ENCODE data around the gene TAS2R39. TPM values are rescaled to one million over a fixed set of nuclear protein-coding genes. Genes with fewer than 3 reads are reported as not detected.

Gene TAS2R39
- not detected in 2 replicates for total RNA-seq (2014; rRNA removed; shearing (Covaris generic))

DNA sequence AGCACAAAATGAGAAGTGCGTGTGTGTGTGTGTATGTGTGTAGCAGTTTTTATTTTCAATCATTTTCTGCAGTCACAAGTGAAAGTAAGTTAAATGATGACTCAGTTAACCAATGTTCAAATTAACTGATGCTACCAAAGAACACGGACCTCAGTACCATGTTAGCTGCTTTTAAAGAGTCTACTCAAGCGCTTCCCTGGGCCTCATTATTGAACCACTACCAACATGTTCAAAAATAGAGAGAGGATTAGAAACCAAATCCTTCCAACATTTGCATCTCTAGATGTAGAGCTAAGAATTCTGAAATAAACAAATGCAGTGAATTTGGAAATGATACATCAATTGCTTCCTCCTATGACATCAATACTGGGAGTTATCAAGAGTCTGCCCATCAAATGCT is at the start of gene TAS2R39:
TAS2R39 (plus strand) TSS at position 396 of the 400 bp plus-strand sequence; CDS start at position 396, 0 bp downstream.

DNA sequence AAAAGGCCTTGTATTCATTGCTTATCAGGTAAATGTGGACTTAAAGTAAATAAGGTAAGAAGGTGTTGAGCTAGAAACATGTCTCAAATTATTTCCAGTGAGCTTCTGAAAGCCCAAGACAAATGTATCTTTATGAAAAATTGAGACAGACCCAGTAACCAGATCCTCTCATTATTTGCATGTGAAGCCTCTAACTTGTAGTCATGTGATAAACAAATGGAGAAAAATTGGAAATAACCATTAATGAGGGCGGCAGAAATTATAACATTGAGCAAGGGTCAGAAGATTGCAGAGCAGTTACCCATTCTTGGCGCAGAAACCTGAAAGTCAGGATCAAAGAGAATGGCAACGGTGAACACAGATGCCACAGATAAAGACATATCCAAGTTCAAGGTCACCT is 38.5 kb downstream of the TAS2R39 start, which contains the start of gene TAS2R40:
TAS2R40 (plus strand) TSS at position 301 of the 400 bp plus-strand sequence; CDS start at position 343, 42 bp downstream.

Small RNA genes within 50 kb of the gene (small RNA-seq; reads per million reads assigned to genes)
- not detected for gene AC073342.3

Other genes with a start within 250 kb of the TAS2R39 start
- 0.05 TPM in 1 of 2 replicates, not detected in the other for gene TRPV5, start 249.7 kb upstream of the TAS2R39 start, total RNA-seq (2014; rRNA removed; shearing (Covaris generic))
- gene LLCFC1, start 243.9 kb upstream of the TAS2R39 start, total RNA-seq (2014; rRNA removed; shearing (Covaris generic)), result not detected in 2 replicates
- gene KEL, start 221.1 kb upstream of the TAS2R39 start, total RNA-seq (2014; rRNA removed; shearing (Covaris generic)), result 0.45 and 0.83 TPM in 2 replicates
- gene OR9A2, start 156.3 kb upstream of the TAS2R39 start, total RNA-seq (2014; rRNA removed; shearing (Covaris generic)), result 0.38 TPM in 1 of 2 replicates, not detected in the other
- not detected in 2 replicates for gene OR6V1, start 131.1 kb upstream of the TAS2R39 start, total RNA-seq (2014; rRNA removed; shearing (Covaris generic))
- not detected in 2 replicates for gene PIP, start 51.3 kb upstream of the TAS2R39 start, total RNA-seq (2014; rRNA removed; shearing (Covaris generic))
- not detected in 2 replicates for gene TAS2R40, start 38.6 kb downstream of the TAS2R39 start, total RNA-seq (2014; rRNA removed; shearing (Covaris generic))
- 126 and 140 TPM in 2 replicates for gene GSTK1, start 80.0 kb downstream of the TAS2R39 start, total RNA-seq (2014; rRNA removed; shearing (Covaris generic))
- 1.2 and 3.2 TPM in 2 replicates for gene TMEM139, start 101.5 kb downstream of the TAS2R39 start, total RNA-seq (2014; rRNA removed; shearing (Covaris generic))
- gene CASP2, start 104.9 kb downstream of the TAS2R39 start, total RNA-seq (2014; rRNA removed; shearing (Covaris generic)), result 19.1 and 25.5 TPM in 2 replicates
- gene CLCN1, start 132.7 kb downstream of the TAS2R39 start, total RNA-seq (2014; rRNA removed; shearing (Covaris generic)), result not detected in 2 replicates
- gene FAM131B, start 179.3 kb downstream of the TAS2R39 start, total RNA-seq (2014; rRNA removed; shearing (Covaris generic)), result 1.4 and 2.4 TPM in 2 replicates
- 54.7 and 69.1 TPM in 2 replicates for gene ZYX, start 197.9 kb downstream of the TAS2R39 start, total RNA-seq (2014; rRNA removed; shearing (Covaris generic))
- gene EPHA1, start 225.4 kb downstream of the TAS2R39 start, total RNA-seq (2014; rRNA removed; shearing (Covaris generic)), result 0.04 and 0.24 TPM in 2 replicates

Measured in A375 (cell line).